H1 (cell line): ENCODE measurements around the gene ARID4A. TPM values are rescaled to one million over a fixed set of nuclear protein-coding genes. Genes with fewer than 3 reads are reported as not detected.

Source experiments
- CBX5 ChIP-seq: fragments of 300-800, 300-1000 bp; sonication (generic); IDR thresholded peaks from 2 replicates; pipeline ENCODE4 v1.7.1; 2016; ENCODE audit warnings: antibody characterized with exemption, low read length, low read depth
- CHD1 ChIP-seq: IDR thresholded peaks from 2 replicates; pipeline ENCODE4 v1.6.1; 2012; ENCODE audit warnings: low read depth, low read length, improper control_type of control experiment
- KDM1A ChIP-seq: fragments of 200-600, 300-600 bp; sonication (generic); IDR thresholded peaks from 2 replicates; pipeline ENCODE4 v1.7.1; 2016; ENCODE audit warnings: mild to moderate bottlenecking, low read length, borderline replicate concordance
- NANOG ChIP-seq: IDR thresholded peaks from 2 replicates; pipeline ENCODE4 v1.6.1; 2011; ENCODE audit warnings: low read length, low read depth, mild to moderate bottlenecking, inconsistent platforms; ENCODE audit not compliant: insufficient read depth, poor library complexity, severe bottlenecking
- POLR2A ChIP-seq, 2 experiments: IDR thresholded peaks; 1 replicate in 1 of 2; 2 replicates in 1 of 2; pipeline ENCODE4 v1.6.1; 2011; ENCODE audit warnings: low read depth in 2 of 2, low read length in 2 of 2, mild to moderate bottlenecking in 2 of 2; ENCODE audit errors: control extremely low read depth in 1 of 2
- SP1 ChIP-seq: IDR thresholded peaks from 2 replicates; pipeline ENCODE4 v1.6.1; 2011; ENCODE audit warnings: low read depth, low read length
- TCF12 ChIP-seq: IDR thresholded peaks from 2 replicates; pipeline ENCODE4 v1.6.1; 2011; ENCODE audit warnings: low read depth, mild to moderate bottlenecking, low read length
- TEAD4 ChIP-seq: IDR thresholded peaks from 2 replicates; pipeline ENCODE4 v1.6.1; 2012; ENCODE audit warnings: low read depth, low read length, inconsistent platforms, mixed read lengths
- USF2 ChIP-seq: IDR thresholded peaks from 2 replicates; pipeline ENCODE4 v1.6.1; 2011; ENCODE audit warnings: low read length, improper control_type of control experiment
- polyA plus RNA-seq, 7 experiments: library from polyadenylated mRNA; depleted of rRNA in 3 of 7; stranded (reverse) in 5 of 7; unstranded in 2 of 7; fragments of >200 nt in 5 of 7; fragments of 200-250 nt in 2 of 7; gene quantifications; 1 replicate in 5 of 7; 2 replicates in 1 of 7; 4 replicates in 1 of 7; pipeline versions ENCODE4 v1.2.1 to v1.2.3, GENCODE V29; 2011 to 2013; ENCODE audit warnings: missing spikeins in 2 of 7, mixed read lengths in 2 of 7
- total RNA-seq: library from RNA; stranded (reverse); fragmentation: NEBNext Ultra II Directional; extraction: Animal tissue kit (Norgen Biotek cat#: 25700); gene quantifications from 2 replicates; pipeline ENCODE4 v1.2.1, GENCODE V29; 2021

ARID4A gene
- total and polyA plus RNA-seq, 2 of the 8 experiments (the other 6 are each of a cell fraction or from before 2014, with no cell fraction given), result 2.1 to 14.6 TPM

GRCh38 chr14:58395812-58396788, 97.7 kb downstream of the ARID4A start, which contains the start of gene TOMM20L (continued):
- TF ChIP-seq CBX5 (no peak), USF2 (no peak), CHD1 (no peak), NANOG (no peak), TCF12 (no peak), SP1 (no peak), KDM1A (peak; percentile 44; the same call in 1 of the 2 replicates), POLR2A (IDR thresholded peaks at IDR 0.05; ENCODE audit: control extremely low read depth in 1 of 2, low read depth in 2 of 2, low read length in 2 of 2) (peak in 1 of 2 experiments; percentile 62; a peak in 1 of 3 replicates), TEAD4 (peak; percentile 50; the same call in 1 of the 2 replicates)
